ENCODE measurements around the gene HNRNPAB. TPM values are rescaled to one million over a fixed set of nuclear protein-coding genes. Genes with fewer than 3 reads are reported as not detected.

The HNRNPAB gene
- total RNA-seq, 4 donors from 2014 or later = 98.4 to 135 (median 104) TPM

- peaks cover 0 to 12% (median 0%) of the 10 kb centered on the region in 4 donors for H3K4me1 ChIP-seq
- peaks cover 50 to 95% (median 80%) of the 10 kb centered on the region in 4 donors for H3K36me3 ChIP-seq
- DNase-seq (ENCODE audit: extremely low spot score) = no peak
- no peaks in the 10 kb centered on the region for H3K9me3 ChIP-seq
- WGBS = 79% methylated on average over 12 of the region's 13 CpGs
- no peak overlapping the region for H3K27ac ChIP-seq (replicated peaks in 1 of 4)
- H3K27me3 ChIP-seq = no peaks in the 10 kb centered on the region
- no peak overlapping the region for H3K4me3 ChIP-seq
- intact Hi-C loops (cut with DNase I) = no loop called here
- no peak for TF ChIP-seq CTCF (IDR thresholded peaks at IDR 0.05)
- no peak for TF ChIP-seq EP300 (IDR thresholded peaks at IDR 0.05)
- TF ChIP-seq POLR2A (IDR thresholded peaks at IDR 0.05; ENCODE audit: low read depth) = no peak
- TF ChIP-seq POLR2AphosphoS5 (IDR thresholded peaks at IDR 0.05) = no peak
Measured at GRCh38 chr5:178215280-178216002, 11.1 kb downstream of the HNRNPAB start.

- 79% methylated on average over 5 of the region's 5 CpGs for WGBS
- intact Hi-C loops (cut with DNase I) = no loop called here
- no peak overlapping the region for H3K27ac ChIP-seq (replicated peaks in 1 of 4)
- no peaks in the 10 kb centered on the region for H3K27me3 ChIP-seq
- H3K36me3 ChIP-seq = peaks cover 43 to 95% (median 75%) of the 10 kb centered on the region in 4 donors
- H3K9me3 ChIP-seq = no peaks in the 10 kb centered on the region
- DNase-seq (ENCODE audit: extremely low spot score) = no peak
- TF ChIP-seq POLR2A (IDR thresholded peaks at IDR 0.05; ENCODE audit: low read depth) (no peak), CTCF (IDR thresholded peaks at IDR 0.05) (no peak), EP300 (IDR thresholded peaks at IDR 0.05) (no peak), POLR2AphosphoS5 (IDR thresholded peaks at IDR 0.05) (no peak)
- no peak overlapping the region for H3K4me3 ChIP-seq
- peaks cover 0 to 11% (median 0%) of the 10 kb centered on the region in 4 donors for H3K4me1 ChIP-seq
Measured at GRCh38 chr5:178216088-178216534, 11.8 kb downstream of the HNRNPAB start.

GRCh38 chr5:178216779-178217178, 12.4 kb downstream of the HNRNPAB start:
- Histone ChIP-seq H3K36me3 (peaks cover 36 to 95% (median 73%) of the 10 kb centered on the region in 4 donors), H3K27me3 (no peaks in the 10 kb centered on the region), H3K4me1 (peaks cover 0 to 9% (median 0%) of the 10 kb centered on the region in 4 donors), H3K9me3 (no peaks in the 10 kb centered on the region), H3K4me3 (no peak overlapping the region), H3K27ac (replicated peaks in 1 of 4) (no peak overlapping the region)
- TF ChIP-seq CTCF (IDR thresholded peaks at IDR 0.05) = no peak
- no peak for TF ChIP-seq POLR2AphosphoS5 (IDR thresholded peaks at IDR 0.05)
- no peak for TF ChIP-seq EP300 (IDR thresholded peaks at IDR 0.05)
- no peak for TF ChIP-seq POLR2A (IDR thresholded peaks at IDR 0.05; ENCODE audit: low read depth)
- 94% methylated on average over 3 of the region's 3 CpGs for WGBS
- intact Hi-C loops (cut with DNase I) = no loop called here
- DNase-seq (ENCODE audit: extremely low spot score) = no peak

GRCh38 chr5:178218237-178218776, 14.0 kb downstream of the HNRNPAB start:
- 87% methylated on average over 5 of the region's 5 CpGs for WGBS
- H3K27ac ChIP-seq (replicated peaks in 1 of 4) = no peak overlapping the region
- H3K27me3 ChIP-seq = no peaks in the 10 kb centered on the region
- H3K36me3 ChIP-seq = peaks cover 28 to 95% (median 71%) of the 10 kb centered on the region in 4 donors
- no peaks in the 10 kb centered on the region for H3K9me3 ChIP-seq
- DNase-seq (ENCODE audit: extremely low spot score) = no peak
- intact Hi-C loops (cut with DNase I) = no loop called here
- TF ChIP-seq CTCF (IDR thresholded peaks at IDR 0.05) = no peak
- TF ChIP-seq POLR2A (IDR thresholded peaks at IDR 0.05; ENCODE audit: low read depth) = no peak
- TF ChIP-seq EP300 (IDR thresholded peaks at IDR 0.05) = no peak
- no peak for TF ChIP-seq POLR2AphosphoS5 (IDR thresholded peaks at IDR 0.05)
- peaks cover 0 to 9% (median 0%) of the 10 kb centered on the region in 4 donors for H3K4me1 ChIP-seq
- no peak overlapping the region for H3K4me3 ChIP-seq
